Measurements from ENCODE around the gene GOLIM4.

Gene GOLIM4

DNA sequence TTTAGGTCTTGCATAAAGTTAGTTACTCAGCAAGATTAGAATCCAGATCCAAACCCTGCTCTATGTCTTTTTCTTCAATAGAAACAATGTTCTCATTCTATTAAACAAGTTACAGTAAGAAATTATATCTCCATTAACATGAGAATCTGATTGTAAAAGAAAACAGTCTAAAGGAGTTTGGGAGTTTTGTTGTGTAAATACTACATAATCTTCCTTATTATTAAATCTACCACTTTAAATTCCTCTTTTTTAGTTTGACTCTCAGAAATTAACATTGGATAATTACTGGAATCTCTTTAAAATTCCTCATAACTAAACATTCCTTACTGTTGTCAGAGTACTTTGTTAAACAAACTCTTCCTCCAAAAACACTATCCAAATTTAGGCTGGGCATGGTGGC lies 1.7 kb upstream of the GOLIM4 start:
- DNase-seq, result no peak

DNA sequence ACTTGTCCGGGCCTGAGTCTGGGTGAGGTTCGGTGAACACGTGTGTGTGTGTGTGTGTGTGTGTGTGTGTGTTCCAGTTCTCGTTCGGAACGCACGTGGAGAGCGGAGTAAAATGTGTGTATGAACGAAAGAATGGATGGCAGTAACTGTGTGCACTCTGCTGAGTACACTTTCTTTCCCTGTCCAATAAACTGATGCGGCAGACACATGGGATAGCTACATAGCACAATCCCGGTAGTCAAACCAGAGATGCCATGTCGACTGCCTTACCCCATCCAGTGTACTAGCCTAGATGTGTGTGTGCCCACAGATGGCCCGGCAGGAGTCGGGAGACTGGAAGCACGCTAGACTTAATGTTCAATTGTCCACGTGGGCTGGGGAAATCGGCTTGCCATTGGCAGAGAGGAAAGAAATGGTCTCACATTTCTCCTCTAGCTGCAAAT lies 507 bp upstream of the GOLIM4 start:
- peak; percentile 99 for DNase-seq

DNA sequence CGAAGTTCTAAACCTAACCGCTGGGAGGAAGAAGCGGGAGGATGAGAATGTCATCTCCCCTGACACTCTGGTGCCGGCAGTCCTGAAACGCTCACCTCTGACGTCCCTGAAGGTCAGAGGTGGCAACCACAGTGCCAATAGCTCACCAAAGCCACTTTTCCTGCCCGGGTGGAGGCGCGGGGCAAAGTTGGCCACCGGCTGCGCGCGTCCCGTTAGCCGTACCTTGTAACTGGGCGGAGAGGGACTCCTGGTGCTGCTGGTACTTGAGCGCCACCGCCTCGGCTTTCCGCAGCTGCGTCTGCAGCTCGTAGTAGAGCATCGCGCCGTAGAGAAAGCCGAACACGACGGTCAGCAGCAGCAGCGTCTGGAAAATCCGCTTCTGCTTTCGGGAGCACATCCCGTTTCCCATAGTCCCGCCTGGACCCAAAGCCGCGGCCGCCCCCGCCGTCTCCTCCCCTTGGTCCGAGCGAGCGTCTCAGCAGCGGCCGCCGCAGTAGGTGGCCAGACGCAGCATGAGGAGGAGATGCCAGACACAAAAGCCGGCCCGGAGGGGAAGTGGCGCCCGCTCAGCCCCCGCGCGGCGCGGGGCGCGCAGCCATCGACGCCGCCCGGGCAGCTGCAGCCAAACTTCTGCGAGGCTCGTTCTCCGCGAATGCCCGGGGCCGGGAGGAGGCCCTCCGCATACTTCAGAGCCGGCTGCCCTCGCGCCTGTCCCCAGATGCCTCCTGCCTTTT lies 680 bp downstream of the GOLIM4 start:
- DNase-seq, result peak; percentile 72

DNA sequence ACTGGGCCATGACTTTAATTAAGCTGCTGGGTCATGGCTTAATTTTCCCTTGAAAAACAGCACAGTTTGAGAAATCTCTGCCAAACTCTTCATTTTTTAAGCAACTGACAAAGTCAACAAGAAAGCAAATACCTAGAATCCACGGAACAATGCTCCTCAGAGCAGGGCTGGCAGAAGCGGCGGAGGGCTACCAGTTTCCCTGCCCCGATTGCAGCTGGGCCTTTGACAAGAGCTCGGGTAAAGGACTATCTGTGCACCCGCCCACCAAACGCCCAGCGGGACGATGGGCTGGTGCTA lies 1.2 kb downstream of the GOLIM4 start:
- DNase-seq, result no peak

DNA sequence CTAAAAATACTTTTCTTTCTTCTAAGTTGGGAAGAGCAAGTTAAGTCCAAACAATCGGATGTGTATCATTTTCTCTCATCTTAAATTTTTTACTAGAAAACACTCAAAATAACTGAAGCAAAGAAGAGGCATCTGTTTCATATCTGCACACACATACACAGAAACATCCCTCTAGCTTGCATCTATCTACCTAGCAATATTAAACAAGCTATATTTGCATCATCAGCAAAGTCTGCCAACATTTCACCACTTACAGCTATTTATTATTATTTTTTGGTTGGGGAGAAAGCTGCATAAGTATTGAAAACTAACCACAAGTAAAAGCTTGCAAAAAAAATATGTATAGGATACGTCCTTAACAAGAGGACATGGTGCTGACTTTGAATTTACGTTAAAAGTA lies 1.9 kb downstream of the GOLIM4 start:
- no peak for DNase-seq

DNA sequence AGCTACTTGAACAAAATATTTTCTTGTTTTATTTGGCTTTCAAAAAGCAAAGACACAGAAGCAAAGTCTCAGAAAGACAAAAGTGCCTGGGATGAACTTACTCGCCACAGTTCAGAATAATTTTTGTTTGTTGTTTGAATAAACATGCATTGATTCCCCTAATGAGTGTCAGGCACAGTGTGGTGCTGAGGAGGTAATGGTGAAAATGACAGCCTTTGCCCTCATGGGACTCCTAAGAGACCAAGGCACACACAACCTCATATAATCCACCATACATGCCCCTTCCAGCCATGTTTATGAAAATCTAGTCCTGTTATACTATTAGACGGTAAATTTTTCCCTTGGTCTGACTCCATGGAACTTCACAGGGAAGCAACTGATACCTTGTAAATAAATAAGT lies 2.5 kb downstream of the GOLIM4 start:
- no peak for DNase-seq

DNA sequence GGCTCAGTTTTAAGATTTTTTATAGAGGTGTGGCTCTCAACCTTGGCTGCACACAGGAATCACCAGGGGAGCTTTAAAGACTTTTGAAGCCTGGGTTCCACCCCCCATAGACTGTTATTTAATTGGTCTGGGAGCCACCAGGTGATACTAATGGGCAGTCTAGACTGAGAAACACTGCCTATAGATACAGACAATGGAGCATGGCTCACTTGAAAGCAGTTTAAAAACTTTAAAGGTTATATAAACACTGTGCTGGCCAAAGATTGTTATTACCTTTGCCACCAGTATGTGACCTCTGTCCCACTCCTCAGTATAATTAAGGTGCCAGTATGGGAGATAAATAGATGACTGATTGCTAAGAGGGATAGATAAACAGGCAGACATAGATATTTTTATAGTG lies 3.8 kb downstream of the GOLIM4 start:
- no peak for DNase-seq

DNA sequence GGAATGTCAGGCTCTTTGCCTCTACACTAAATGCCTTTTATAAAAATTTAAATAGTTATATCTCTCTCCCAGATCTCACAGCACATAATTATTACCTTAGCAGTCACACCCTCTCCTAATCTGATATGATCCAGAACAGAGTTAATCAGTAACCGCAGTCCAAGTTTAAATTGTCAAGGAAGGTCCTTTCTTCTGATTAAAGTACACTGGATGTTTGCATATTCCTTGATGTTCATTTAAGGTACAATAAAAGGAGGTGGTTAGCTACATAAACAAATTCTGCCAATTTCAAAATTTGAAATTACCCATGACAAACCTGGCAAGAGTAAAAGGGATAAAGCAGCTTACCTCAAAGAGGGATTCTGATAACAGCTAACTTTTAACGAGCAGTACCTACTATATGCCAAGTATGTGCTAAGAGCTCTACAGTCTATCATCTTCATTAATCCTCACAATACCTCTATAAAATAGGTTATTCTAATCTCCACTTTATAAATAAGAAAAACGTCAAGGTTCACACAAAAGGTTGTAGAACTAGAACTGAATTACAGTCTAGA lies 4.3 kb downstream of the GOLIM4 start:
- DNase-seq, result no peak

DNA sequence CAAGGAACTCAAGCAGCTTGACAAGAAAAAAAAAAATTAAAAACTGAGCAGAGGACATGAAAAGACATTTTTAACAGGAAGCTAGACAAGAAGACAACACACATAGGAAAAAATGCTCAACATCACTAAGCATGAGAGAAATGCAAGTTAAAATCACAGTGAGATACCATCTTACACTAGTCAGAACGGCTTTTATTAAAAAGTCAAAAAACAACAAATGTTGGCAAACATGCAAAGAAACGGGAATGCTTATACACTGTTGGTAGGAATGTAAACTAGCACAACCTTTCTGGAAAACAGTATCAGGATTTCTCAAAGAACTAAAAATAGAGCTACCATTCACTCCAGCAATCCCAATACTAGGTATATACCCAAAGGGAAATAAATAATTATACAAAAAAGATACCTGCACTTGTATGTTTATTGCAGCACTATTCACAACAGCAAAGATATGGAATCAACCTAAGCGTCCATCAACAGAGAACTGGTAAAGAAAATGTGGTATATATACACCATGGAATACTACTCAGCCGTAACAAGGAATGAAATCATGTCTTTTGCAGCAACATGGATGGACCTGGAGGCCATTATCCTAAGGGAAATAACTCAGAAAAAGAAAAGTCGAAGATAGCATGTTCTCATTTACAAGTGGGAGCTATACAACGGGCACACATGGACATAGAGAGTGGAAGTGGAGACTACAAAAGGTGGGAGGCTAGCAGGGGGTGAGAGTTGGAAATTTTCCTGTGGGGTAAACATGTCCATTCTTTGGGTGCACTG lies 5.2 kb downstream of the GOLIM4 start:
- no peak for DNase-seq

DNA sequence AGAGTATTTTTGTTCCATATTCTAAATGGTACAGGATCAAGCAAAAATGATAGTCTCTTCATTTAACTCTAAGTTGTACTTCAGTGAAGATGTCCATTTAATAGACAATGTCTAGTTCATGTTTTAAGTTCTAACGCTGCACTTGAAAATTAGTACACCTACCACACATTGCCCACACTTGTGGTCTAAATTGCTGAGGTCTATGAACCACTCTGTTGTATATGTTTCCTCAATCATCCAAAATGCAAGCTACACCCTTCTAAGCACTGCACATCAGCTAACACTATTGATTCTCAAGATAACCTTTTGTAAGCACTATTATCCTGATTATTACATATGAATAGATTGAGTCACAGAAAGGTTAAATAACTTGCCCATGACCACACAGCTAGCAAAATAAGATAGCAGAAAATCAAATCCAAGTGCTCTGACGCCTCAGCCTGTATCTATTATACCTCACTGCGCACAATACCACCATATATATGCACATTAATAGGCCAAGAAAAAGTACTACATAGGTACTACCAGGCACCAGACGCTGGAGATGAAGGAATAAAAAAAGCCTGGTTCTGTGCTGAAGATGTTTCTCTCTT lies 6.4 kb downstream of the GOLIM4 start:
- DNase-seq, result no peak

DNA sequence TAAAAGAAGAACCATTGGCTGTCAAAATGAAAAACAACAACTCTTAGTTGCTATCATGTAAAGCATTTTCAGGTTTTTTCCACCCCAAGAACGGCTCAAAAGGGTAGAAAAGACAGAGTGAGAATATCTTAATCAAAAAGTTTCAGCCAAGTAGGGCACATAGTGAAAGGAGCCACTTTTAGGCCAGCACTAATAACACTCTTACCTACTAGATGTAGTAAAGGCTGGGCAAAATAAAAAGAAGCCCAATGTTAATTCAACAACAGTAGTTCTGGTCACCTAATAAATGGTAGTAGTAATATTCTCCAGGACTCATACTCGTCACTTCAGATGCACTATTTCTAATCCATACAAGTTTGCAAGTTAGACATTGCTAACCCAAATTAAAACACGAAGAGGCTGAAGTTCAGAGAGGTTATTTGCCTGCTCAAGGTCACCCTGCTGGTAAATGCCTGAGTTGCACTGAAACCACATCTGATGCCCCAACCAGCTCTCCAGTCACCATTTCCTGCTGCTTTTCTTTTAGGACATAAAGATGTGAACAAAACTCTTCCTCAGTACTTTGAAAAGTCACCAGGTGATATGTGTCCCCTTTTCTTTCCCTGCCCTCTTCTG lies 7.5 kb downstream of the GOLIM4 start:
- DNase-seq, result peak; percentile 62

DNA sequence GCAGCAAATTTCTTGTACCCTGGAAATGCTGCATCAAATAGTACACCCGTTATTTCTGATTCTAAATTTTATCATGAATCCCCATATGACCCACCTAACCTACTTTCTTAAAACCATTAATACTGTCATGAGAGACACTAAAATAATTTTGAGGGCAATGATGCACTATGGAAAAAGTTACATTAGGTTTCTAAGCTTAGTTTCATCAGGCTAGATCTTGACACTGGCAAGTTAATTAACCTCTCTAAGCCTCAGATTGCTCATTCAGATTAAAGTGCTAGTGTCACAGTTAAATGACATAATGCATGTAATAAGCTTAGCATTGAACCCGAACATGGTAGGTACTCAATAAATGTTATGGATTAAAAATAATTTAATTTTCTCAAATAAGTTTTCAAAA lies 8.2 kb downstream of the GOLIM4 start:
- DNase-seq, result no peak

DNA sequence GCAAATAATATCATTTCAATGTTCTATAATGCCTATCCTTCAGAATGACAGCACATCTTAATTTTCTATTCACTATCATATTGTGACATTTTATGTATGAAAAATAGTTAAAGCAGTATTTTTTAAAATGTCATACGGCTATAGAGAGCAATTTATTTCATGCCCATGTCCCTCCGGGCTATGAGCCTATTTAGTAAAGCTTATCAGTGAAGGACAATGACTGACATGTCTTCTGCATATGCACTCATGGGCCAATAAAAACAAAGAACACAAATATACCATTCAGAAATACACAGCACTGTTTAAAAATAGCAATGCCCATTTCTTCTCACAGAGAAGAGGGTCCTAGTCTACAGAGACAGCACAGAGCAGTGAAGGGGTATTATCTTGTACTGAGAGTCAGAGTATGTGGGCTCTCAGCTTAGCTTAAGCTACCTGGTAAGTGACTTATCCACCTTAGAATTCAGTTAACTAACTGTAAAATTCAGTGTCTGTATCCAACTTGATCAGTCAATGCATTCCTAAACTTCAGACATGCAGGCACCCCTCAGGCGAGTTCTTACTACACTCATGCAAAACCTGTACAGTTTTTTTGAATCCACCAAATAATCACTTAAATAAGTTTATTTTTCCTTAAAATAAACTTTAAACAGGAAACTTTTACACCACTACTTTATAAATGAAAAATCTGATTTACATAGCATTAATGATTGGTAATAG lies 9.0 kb downstream of the GOLIM4 start:
- DNase-seq, result no peak

DNA sequence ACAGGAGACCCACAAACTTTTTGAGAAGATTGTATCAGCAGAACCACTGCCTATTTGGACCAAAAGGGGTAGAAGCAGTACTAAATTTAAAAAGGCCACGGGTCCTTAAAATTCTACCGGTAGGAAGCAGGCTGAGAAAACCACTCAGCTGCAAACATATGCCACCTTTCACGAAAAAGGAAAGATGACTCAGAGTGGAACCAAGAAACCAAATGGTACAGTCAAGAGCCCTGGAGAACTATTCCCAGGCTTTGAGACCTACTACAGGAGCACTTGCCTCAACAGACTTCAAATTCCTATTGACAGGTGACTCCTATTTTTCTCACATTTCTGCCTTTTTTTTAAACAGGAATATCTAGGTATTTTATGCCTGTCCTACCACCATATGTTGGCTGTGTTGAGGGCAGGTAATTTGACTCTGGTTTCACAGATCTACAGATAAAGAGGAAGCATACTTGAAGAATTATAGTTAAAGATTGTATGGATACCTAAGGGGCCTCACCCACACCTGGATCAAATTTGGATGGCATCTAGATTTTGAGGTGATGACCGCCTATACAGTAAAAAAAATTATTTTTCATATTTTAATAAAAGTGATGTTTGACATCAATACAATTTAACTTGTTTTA lies 10.1 kb downstream of the GOLIM4 start:
- DNase-seq, result peak; percentile 84

DNA sequence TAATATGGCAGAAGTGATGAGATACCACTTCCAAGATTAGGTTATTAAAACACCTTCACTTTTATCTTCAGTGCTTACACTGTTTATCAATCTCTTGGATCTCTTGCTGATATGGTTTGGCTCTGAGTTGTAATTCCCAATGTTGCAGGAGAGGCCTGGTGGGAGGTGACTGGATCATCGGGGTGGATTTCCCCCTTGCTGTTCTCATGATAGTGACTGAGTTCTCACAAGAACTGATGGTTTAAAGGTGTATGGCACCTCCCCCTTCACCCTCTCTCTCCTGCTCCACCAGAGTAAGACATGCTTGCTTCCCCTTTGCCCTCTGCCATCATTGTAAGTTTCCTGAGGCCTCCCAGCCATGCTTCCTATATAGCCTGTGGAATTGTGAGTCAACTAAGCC lies 11.8 kb downstream of the GOLIM4 start:
- DNase-seq, result no peak

DNA sequence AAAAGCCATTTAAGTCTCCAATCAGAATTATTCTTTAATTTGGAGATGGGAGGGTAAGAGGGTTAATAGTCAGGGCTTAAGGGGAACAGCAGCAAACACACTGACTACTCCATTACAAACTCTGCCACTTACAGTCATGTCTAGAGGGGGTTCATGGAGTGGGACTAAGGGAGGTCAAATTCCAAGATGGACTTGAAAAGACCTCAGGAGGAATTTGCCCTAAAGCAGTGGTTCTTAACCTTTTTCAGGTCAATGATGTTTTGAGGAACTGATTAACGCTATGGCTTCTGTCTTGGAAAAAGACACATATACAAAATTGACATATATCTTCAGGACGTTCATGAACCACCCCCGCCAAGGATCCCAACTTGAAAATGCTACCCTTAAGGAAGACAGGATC lies 13.9 kb downstream of the GOLIM4 start:
- DNase-seq, result no peak

DNA sequence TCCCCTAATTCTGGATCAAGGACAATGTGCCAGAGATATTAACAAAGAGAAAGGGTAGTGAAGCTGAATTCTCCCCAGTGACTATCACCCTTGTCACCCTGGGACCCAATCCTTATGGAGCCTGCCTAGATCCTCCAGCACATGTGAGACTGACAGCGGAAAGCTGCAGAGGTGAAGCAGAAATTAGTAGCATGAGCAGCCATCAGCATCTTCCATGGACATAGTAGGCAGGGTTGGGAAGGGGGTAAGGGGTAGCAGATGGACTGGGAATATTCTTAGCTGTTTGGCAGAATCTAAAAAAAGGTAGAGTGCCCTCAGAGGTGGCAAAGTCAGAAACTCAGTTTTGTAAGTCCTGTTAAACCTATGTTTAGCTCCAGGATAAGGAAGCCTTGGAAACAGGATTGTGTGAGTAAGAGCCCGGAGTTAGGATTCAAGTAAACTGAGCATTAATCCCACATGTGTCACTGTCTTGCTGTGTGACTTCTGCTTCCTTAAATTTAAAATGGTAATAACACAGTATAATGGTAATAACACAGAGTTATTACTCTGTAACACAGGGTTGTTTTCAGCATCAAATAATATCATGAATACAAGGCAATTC lies 14.5 kb downstream of the GOLIM4 start:
- no peak for DNase-seq

DNA sequence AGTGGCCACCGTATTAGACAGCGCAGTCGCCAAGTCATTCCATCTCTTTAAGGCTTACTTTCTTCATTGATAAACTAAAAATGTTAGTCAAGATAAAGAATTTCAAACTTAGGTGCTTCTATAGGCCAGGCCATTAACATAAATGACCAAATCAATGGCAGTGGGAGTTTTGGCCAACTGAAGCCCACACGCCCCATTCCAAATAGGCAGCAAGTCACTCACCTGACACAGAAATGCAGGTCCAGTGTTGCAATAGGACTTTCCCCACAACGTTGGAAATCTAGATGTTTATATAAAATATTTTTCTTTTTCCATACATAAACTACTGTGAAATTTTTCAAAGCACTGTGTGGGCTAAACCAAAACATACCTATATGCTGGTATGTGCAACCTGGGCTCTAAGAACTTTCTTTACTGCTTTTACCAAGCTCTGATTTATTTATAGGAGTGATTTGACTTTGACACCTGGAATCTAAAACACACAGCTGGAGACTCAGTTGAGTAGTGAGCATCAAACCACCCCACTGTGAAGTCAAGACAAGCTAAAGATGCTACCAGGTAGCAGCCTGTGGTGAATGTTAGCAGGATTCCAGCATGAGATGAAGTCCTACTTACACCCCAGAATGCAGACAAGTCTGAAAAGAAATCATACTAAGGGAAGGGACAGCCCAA lies 15.1 kb downstream of the GOLIM4 start:
- DNase-seq, result no peak

DNA sequence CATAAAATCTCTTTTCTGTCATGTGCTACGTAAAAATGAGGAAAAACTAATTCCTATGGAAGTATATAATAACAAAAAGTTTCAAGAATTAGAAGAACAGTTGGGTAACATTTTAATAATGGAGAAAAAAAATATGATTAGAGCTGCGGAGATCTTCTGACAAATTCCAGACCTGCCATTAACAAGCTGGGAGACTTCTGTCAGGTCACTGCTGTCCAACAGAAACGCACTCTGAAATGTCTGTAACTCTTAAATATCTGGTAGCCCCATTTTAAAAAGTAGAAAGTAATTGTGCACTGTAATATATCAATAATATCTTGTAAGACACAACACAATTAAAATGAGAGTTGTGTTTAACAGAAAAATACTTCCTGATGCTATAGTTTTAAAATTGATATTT lies 15.7 kb downstream of the GOLIM4 start:
- DNase-seq, result no peak

DNA sequence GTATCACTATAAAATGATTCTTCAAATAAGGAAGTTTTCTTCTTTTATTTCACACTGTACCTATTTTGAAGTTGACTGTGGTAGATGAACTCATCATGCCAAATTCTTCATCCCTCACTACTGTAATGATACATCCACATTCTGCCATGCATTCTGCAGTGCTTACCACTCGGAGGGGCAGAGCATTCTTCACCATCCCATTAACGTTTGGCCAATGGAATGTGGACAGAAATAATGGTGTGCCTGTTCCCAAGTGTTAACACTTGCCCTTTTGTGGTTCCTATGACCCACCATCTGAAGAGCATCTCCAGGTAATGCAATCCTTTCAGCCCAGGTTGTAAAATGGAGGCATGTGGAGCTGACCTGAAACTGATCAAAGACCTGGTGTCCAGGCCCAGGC lies 18.6 kb downstream of the GOLIM4 start:
- DNase-seq, result no peak

DNA sequence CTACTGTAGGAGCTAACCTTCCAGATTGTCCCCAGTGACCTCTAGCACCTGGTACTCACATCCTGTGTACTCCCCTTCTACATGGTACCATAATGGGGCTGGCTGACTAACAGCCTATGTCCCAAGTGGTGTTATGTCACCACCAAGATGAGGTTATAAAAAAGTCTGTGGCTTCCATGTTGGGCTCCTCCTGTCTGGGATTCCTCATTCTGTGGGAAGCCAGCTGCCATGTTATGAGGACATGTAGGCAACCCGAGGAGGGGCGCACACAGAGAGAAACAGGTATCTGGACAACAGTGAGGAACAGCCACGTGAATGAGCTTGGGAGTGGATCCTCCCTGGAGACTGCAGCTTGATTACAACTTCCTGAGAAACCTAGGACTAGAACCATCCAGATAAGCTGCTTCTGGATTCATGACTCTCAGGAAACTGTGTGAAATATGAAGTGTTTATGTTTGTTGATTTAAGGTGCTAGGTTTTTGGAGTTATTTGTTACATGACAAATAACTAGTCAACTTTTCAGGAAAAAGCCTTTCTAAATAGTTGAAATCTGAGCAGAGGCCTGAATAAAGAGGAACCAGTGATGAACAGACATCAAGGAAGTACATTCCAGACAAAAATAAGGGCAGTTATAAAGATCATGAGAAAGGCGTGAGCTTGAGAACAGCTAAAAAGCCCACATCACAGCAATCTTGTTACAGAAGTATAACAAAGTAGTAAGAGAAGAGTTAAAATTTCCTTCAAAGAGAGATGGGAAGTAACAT lies 21.7 kb downstream of the GOLIM4 start:
- no peak for DNase-seq
